Stomach smooth muscle (tissue), 2 donors: ENCODE measurements around the gene CTRL.

ENCODE experiments used
- H3K27ac ChIP-seq: one replicate; pipeline ENCODE4 v1.7.0; 2013; ENCODE audit warnings: mild to moderate bottlenecking, low read length, inconsistent platforms
- H3K27me3 ChIP-seq, 2 donors: one replicate each; pipeline ENCODE4 v1.7.0; 2013; ENCODE audit warnings: low read length in 2 of 2; ENCODE audit not compliant: insufficient read depth in 2 of 2, control insufficient read depth in 1 of 2
- H3K36me3 ChIP-seq, 2 donors: one replicate each; pipeline ENCODE4 v1.7.0; 2013; ENCODE audit warnings: low read length in 2 of 2; ENCODE audit not compliant: control insufficient read depth in 2 of 2, insufficient read depth in 2 of 2
- H3K4me1 ChIP-seq: one replicate; pipeline ENCODE4 v1.7.0; 2013; ENCODE audit warnings: low read length; ENCODE audit not compliant: control insufficient read depth, insufficient read depth
- H3K4me3 ChIP-seq, 2 donors: one replicate each; pipeline ENCODE4 v1.7.0; 2013; ENCODE audit warnings: low read length in 2 of 2
- H3K9ac ChIP-seq, 2 donors: one replicate each; pipeline ENCODE4 v1.7.0; 2013; ENCODE audit warnings: low read length in 2 of 2, mild to moderate bottlenecking in 1 of 2
- H3K9me3 ChIP-seq, 2 donors: one replicate each; pipeline ENCODE4 v1.7.0; 2013; ENCODE audit warnings: low read length in 2 of 2; ENCODE audit not compliant: control insufficient read depth in 2 of 2
- donor health status: healthy.
- donor health status: Pancreatic carcinoma.

The CTRL gene

DNA sequence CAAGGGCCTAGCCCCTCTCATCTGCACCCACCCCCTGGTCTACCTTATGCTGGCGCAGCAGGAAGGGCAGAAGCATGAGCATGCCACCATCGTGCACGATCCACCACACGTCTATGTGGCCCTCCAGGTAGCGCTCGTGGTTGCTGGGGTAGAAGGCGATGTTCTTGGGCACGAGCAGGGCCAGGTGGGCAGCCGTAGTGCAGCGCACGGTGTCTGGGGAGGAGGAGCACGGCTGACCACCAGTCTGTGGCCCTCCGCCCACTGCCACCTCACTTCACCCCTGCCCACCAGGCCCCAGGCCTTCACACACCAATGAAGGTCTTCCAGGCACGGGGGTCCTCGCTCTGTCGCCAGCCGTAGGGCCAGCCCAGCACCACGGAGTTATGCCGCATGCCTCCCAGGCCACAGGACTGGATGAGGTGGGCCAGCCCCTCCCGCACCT lies 14.5 kb upstream of the CTRL start:
- H3K27me3 ChIP-seq: no peaks in the 10 kb centered on the region
- H3K9ac ChIP-seq: no peak overlapping the region
- peaks cover 44% of the 10 kb centered on the region for H3K4me1 ChIP-seq
- no peak overlapping the region for H3K4me3 ChIP-seq
- H3K9me3 ChIP-seq: no peaks in the 10 kb centered on the region
- H3K27ac ChIP-seq: no peak overlapping the region
- peaks cover 74 to 76% of the 10 kb centered on the region in 2 donors for H3K36me3 ChIP-seq

DNA sequence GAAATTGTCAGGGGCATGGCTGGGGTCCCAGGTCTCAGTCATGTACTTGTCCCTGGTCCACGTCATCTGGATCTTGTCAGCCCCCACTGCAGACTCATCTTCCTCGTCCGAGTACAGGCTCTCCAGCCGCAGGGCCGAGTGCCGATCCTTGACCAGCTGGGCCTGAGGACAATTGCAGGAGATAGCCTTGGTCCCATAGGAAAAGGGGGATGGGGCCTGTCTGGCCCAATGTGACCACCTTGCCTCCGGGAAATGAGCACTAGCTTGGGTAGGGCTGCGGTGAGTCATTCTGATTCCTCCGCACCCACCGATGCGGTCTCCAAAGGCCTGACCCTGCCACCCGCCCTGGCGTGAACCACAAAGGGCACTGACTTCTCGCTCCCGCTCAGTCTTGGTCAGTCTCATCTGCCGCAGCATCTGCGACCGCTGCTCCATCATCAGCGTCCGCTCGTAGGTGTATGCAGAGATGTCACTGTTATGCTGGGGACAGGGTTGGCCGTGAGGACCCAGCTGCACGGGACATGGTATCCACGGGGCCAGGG lies 13.8 kb upstream of the CTRL start:
- H3K4me3 ChIP-seq: no peak overlapping the region
- no peak overlapping the region for H3K27ac ChIP-seq
- peaks cover 40% of the 10 kb centered on the region for H3K4me1 ChIP-seq
- no peak overlapping the region for H3K9ac ChIP-seq
- no peaks in the 10 kb centered on the region for H3K27me3 ChIP-seq
- no peaks in the 10 kb centered on the region for H3K9me3 ChIP-seq
- peaks cover 67 to 69% of the 10 kb centered on the region in 2 donors for H3K36me3 ChIP-seq

DNA sequence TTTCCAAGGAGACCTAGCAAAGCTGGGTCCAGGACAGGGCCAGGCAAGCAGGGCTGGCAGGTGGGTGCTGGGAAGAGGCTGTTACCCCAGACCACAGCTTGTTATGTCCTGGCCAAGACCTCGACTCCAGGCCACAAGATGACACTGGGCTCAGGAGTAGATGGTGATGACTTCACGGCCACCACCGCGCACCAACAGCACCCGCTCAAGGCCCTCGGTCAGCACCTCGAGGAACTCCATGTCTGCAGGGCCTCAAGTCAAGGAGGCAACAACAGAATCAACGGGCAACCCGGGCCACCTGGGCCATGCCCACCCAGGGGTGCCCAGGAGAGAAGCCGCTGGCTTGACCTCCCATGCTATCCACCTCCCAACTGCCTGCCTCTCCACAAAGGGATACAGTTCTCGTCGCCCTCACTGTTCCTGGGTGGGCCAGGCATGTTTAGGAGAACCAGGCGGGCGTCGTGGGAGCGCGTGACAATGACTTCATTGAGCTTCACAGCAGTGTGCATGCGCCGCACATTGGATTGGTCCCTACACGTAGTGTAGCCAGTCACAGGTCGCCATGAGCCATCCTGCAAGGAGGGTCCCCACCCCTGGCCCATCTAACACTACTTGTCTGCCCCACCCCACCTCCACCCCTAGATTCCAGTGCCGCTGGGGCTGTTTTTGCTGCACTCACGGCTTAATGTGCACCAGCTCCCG lies 13.2 kb upstream of the CTRL start:
- H3K36me3 ChIP-seq: peaks cover 65 to 67% of the 10 kb centered on the region in 2 donors

DNA sequence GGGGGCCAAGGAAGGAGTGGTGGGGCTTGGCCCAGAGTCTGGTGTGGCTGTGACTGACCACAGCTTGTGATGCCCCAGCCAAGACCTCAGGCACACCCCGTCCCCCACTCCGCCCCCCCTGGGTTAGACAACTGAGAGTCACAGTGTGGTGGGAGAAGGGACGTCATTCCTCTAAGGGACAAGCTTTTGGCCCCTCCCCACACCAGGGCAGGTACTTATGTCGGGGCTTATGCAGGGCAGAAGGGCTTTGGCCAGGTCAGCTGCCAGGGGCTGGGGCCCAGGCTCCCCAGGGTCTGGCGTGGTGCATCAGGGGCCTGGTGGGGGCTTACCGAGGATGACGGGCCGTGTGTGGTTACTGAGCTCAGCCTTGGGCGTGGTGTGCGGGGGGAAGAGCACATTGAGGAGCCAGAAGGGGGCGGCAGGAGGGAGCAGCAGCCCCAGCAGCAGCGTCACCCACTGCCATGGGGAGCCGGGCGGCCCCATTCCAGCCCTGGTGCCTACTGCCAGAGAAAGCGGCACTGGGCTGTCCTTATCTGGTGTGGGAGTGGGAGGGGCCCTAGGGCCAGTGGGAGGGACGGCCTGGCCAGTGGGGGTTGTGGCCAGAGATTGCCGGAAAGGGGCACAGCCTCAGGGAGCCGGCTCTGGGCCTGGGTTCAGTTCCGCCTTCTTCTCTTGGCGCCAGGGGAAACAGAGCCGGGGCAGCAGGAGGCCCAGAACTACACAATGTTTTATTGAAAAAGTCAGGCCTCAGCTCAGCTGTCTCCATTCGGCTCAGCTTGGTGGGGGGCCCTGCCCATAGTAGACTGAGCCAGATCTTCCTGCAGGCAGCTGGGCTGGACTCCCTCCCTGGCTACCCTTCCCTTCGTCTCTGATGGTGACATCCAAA lies 12.2 kb upstream of the CTRL start, which contains the start of gene LCAT:
TSS of gene LCAT (minus strand) at position 502 of the 886 bp plus-strand sequence. CDS start at position 483, 19 bp downstream.
- peaks cover 61% of the 10 kb centered on the region in 2 donors for H3K36me3 ChIP-seq
- H3K27me3 ChIP-seq: no peaks in the 10 kb centered on the region
- peak within 1 kb of the TSS; percentile 88 for H3K27ac ChIP-seq
- no peak within 1 kb of the TSS for H3K4me3 ChIP-seq
- H3K9ac ChIP-seq: peak within 1 kb of the TSS; percentile 33 to 51
- H3K4me1 ChIP-seq: peaks cover 45% of the 10 kb centered on the region
- H3K9me3 ChIP-seq: no peaks in the 10 kb centered on the region

More for the DNA sequence above, 13.2 kb upstream of the CTRL start:
- H3K9ac ChIP-seq: peak overlapping the region in 1 of 2 donors; percentile 51
- H3K4me3 ChIP-seq: no peak overlapping the region
- H3K9me3 ChIP-seq: no peaks in the 10 kb centered on the region
- peaks cover 45% of the 10 kb centered on the region for H3K4me1 ChIP-seq
- no peaks in the 10 kb centered on the region for H3K27me3 ChIP-seq
- peak overlapping the region; percentile 88 for H3K27ac ChIP-seq

DNA sequence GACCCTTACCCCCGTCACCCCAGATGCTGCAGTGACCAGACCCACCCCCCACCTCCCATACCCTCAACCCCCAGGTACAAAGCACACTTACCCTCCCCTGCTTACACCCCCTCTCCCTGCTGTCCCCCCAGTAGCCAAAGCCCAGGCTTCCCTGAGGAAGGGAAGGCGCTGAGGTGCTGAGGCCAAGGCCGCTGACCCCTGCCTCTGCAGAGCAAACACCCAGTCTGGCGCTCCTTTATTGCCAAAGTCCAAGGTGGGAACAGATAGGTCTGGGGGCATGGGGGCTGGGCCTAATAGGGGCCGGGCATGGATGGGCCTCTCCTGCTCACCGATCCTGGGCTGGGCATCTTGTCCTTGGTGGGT lies 11.6 kb upstream of the CTRL start:
- Histone ChIP-seq H3K27ac (peak overlapping the region; percentile 88), H3K9me3 (no peaks in the 10 kb centered on the region), H3K4me3 (no peak overlapping the region), H3K36me3 (peaks cover 54 to 55% of the 10 kb centered on the region in 2 donors), H3K9ac (peak overlapping the region in 1 of 2 donors; percentile 33), H3K27me3 (no peaks in the 10 kb centered on the region), H3K4me1 (peaks cover 45% of the 10 kb centered on the region)

DNA sequence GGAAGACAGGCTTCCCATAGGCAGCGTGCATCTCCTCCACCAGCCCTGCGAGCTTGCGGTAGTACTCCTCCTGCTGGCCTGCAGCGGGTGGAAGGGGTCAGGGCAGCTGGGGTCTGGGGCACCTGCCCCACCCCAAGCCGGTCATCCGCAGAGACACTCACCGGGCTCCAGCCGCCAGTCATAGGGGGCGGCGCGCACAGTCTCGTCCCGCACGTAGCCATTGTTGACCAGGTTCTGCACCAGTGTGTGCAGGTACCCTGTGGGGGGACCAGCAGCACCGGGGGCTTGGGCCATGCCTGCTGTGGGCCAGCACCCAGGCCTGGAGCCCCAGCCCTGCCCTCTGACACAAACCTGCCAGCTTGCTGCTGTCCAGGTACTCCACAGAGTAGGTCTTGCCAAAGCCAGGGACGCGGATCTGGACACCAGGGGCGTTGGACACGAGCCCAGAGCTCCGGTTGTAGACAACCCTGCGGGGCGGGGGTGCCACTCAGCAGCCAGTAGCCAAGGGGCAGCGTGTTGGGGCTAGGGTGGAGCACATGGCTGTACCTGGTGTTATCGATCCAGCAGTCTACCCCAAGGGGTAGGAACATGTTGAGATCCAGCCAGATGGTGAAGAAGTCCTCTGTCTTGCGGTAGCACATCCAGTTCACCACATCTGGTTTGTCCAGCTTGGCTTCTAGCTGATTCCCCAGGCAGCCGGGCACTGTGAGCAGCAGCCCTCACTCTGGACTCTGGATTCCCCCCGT lies 11.0 kb upstream of the CTRL start:
- Histone ChIP-seq H3K36me3 (peaks cover 49 to 50% of the 10 kb centered on the region in 2 donors), H3K4me1 (peaks cover 45% of the 10 kb centered on the region), H3K4me3 (no peak overlapping the region), H3K27ac (peak overlapping the region; percentile 88), H3K27me3 (no peaks in the 10 kb centered on the region), H3K9me3 (no peaks in the 10 kb centered on the region), H3K9ac (peak overlapping the region in 1 of 2 donors; percentile 27)

DNA sequence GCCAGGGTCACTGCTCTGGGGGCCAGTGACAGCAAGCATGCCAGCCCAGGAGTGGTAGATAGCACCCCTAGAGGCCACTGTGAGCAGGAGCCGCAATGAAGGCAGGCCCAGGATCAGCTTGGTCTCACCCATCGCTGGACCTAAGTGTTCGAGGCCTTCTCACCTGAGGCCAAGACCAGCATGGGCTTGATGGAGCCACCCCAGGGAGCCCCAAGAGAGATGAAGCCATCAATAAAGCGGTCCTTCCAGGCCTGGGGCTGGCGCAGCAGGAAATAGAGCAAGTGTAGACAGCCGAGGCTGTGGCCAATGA lies 10.5 kb upstream of the CTRL start:
- Histone ChIP-seq H3K4me1 (peaks cover 47% of the 10 kb centered on the region), H3K36me3 (peaks cover 44% of the 10 kb centered on the region in 2 donors), H3K27ac (peak overlapping the region; percentile 88), H3K4me3 (no peak overlapping the region), H3K9ac (peak overlapping the region in 1 of 2 donors; percentile 27), H3K27me3 (no peaks in the 10 kb centered on the region), H3K9me3 (no peaks in the 10 kb centered on the region)

DNA sequence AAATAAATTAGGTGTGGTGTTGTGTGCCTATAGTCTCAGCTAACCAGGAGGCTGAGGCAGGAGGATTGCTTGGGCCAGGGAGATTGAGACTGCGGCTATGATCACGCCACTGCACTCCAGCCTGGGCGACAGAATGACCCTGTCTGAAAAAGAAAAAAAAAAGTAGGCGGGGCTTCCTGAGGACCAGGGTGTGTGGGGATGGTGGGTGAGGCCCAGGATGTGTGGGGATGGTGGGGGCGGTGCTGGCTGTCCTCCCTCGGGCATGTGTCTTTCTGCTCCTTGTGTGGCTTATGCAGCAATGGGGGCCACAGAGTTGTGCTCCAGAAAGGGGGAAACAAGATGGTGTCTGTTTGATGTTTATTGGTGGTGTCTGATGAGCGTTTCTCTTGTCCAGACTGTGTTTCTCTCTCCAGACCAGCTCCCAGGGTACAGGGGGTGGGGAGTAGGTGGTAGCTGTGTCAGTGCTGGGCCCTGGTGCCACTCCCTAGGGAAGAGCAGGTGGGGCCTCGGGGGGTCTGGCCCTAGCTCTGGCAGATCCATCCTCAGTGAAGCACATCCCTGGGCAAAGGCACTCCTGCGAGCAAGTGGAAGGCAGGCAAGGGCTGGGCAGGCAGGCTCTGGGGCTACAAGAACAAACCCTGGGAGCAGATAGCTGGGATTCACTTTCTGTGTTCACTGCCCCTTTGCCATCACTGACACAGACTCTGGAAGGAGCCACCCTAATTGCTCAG lies 10.0 kb upstream of the CTRL start:
- no peaks in the 10 kb centered on the region for H3K9me3 ChIP-seq
- H3K9ac ChIP-seq: no peak overlapping the region
- peaks cover 40 to 41% of the 10 kb centered on the region in 2 donors for H3K36me3 ChIP-seq

DNA sequence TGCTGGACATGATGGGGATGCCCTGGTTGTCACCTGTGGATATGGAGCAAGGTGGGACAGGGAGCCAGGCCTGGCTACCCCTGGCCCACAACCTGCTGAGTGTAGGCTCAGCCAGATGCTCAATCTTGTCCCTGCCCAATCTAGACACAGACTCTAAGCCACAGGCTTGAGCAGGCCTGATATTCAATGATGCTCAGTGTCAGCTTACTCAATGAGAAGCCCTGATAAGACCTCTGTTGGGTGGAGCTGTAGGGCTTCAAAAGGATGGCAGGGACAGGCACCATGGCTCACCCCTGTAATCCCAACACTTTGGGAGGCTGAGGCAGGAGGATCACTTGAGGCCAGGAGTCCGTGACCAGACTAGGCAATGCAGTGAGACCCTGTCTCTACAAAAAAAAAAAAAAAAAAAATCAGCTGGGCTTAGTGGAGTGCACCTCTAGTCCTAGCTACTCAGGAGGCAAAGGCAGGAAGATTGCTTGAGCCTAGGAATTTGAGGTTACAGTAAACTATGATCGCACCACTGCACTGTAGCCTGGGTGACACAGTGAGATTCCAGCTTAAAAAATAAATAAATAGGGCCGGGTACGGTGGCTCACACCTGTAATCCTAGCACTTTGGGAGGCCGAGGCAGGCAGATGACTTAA lies 8.9 kb upstream of the CTRL start:
- Histone ChIP-seq H3K9me3 (no peaks in the 10 kb centered on the region), H3K27me3 (no peaks in the 10 kb centered on the region), H3K4me1 (peaks cover 48% of the 10 kb centered on the region), H3K9ac (no peak overlapping the region), H3K27ac (no peak overlapping the region), H3K36me3 (peaks cover 30 to 31% of the 10 kb centered on the region in 2 donors), H3K4me3 (no peak overlapping the region)

More for the DNA sequence above, 10.0 kb upstream of the CTRL start:
- peak overlapping the region; percentile 88 for H3K27ac ChIP-seq
- H3K4me3 ChIP-seq: no peak overlapping the region
- peaks cover 50% of the 10 kb centered on the region for H3K4me1 ChIP-seq
- H3K27me3 ChIP-seq: no peaks in the 10 kb centered on the region
